ENCODE measurements around the gene NPDC1.
A peak's percentile ranks its signal among the peaks of the same experiment; 100 is the strongest.
"Not testable (repeated sequence)": the region's sequence is repeated elsewhere in the genome, so short reads cannot be mapped to it uniquely, and the experiment has no call there.

The NPDC1 gene

DNA sequence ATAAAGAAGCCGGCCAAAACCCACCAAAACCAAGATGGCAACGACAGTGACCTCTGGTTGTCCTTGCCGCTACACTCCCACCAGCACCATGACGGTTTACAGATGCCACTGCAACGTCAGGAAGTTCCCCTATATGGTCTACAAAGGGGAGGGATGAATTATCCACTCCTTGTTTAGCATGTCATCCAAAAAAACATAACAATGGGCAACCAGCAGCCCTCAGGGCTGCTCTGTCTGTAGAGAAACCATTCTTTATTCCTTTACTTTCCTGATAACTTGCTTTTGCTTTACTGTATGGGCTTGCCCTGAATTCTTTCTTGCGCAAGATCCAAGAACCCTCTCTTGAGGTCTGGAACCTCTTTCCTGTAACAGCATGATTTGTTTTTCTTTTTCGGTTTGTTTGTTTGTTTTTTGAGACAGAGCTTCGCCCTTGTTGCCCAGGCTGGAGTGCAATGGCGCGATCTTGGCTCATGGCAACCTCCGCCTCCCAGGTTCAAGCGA, 29.3 kb upstream of the NPDC1 start:
- no peak for DNase-seq (ENCODE audit: low read depth in 1 of 2, low spot score in 1 of 2)

DNA sequence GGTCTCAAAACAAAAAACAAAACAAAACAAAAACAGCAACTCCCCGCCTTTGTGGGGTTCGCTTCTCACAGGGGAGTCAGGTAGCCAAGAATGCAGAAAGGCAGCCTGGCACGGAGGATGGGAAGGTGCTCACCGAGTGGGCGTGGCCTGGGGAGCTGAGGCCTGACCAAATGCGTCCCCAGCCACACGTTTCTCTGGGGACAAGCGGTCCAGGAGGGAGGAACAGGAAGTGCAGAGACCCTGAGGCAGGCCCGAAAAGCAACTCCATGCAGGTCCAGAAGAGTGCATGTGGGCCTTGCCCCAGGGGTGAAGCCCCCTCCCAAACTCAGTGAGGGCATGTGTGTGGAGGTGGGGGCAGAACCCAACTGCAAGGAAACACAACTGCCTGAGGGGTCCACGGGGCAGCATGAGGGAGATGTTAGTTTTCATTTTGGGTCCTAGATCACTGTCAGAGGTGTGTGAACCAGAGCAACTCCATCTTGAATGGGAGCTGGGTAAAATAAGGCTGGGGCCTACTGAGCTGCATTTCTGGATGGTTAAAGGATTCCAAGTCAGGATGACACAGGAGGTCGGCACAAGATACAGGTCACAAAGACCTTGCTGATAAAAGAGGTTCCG, 28.8 kb upstream of the NPDC1 start:
- DNase-seq (ENCODE audit: low read depth in 1 of 2, low spot score in 1 of 2), result no peak

DNA sequence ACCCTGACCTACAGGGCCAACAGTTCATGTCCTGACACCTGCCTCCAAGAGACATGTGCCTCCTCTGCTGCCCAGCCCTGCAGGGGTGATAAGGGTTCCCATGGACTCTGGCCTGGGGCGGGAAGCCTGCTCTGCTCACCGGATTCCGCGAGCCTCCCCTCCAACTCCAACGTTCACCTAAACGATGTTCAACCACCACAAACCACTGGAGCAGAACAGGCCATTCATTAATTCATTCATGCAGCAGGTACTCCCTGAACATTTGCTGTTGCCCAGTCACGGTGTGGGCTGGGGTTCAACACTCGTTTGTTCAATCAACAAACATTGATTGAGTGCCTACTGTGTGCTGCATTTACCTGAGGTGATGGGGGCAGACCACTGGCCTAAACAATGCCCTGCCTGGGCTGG, 28.0 kb upstream of the NPDC1 start:
- no peak for DNase-seq (ENCODE audit: low read depth in 1 of 2, low spot score in 1 of 2)

DNA sequence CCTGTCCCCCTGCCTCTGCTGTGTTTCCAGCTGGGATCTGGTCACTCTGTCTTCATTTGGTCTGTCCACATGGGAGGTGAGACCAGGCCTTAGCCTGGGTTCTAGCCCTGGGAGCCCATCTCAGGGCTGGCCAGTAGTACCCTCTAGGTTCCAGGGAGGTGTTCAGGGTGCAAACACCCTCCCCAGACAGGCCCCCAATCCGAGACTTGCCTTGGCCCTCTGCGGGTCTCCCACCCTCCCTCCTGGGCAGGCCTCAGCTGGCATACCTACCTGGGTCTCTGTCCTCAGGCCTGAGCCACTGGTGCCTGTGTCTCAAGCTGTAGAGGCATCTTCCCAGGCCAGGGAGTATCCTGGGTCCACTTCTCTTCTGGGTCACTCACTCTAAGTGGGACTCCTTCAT, 25.3 kb upstream of the NPDC1 start:
- no peak for DNase-seq (ENCODE audit: low read depth in 1 of 2, low spot score in 1 of 2)

DNA sequence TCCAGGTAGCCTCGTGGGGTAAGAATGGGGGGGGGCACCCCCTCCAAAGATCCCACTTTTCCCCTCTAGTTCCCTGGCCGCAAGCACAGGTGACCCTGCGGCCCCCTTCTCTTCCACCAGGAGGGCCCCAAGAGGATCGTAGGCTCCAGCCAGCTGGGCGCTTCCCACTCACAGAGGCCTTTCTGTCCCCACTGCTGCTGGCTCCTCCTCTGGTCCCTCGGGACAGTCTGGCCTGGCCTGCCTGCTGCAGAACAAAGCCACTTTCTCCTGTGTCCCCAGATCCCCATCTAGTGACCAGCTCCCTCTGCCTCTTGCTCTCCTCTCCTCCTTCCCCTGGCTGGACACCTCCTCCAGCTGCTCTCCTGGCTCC, 24.9 kb upstream of the NPDC1 start:
- no peak for DNase-seq (ENCODE audit: low read depth in 1 of 2, low spot score in 1 of 2)

DNA sequence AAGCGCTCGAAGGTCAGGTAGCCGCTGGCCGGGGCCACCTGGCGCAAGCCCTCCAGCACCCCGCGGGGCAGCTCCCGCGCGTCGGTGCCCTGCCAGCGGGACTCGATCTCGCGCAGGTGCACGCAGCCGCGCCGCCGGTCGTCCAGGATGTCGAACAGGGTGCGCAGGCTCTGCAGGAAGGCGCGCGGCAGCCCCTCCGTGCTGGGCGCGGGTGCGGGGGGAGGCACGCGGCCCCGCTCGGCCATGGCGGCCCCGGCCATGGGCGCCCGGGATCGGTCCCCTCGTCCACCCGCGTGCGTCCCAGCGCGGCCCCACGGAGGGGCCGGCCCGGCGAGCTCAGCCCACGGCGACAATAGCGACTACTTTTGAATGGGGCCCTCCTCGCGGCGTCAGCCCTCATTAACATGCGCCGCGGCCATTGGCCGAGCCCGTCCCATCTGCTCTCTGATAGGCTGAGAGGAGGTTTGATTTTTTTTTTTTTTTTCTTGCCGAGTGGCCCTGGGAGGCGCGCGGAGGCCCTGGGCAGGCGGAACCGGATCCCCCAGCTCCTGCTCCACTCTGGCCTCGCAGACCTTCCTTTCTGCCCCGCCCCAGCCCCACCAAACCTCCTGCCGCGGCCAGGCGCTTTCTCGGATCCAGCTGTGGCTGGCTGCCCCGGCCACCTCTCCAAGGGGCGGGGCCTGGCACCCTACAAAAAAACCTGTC, 24.4 kb upstream of the NPDC1 start, which contains the start of gene SAPCD2:
SAPCD2 (minus strand) TSS at position 357 of the 705 bp plus-strand sequence; CDS start at position 260, 97 bp downstream.
- peak; percentile 61 to 77 for DNase-seq (ENCODE audit: low read depth in 1 of 2, low spot score in 1 of 2)

DNA sequence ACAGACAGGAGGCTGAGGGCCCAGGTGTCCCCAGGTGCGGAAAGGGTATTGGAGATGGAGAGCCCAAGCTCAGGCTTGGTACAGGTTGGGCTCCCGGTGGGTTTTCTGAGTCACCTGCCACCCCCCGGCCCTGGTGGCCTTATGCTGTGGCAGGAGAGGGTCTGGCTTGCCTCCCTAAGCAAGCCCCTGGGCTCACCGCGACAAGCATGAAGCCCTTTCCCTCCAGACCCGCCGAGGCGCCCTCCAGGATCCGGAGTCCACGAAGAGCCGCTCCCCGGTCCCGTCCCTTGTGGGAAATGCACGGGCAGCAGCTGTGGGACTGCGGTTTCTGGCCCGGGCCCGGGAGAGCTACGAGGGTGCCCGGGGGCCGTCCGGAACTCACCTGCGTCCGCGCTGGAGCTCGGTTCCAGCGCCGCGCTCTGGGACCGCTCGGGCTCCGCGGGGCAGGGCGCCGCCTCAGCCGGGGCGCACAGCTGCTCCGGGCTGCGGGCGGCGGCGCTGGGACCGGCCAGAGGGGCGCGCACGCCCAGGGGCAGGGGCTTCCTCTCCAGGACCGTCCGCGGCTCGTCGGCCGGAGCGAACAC, 23.6 kb upstream of the NPDC1 start:
- DNase-seq (ENCODE audit: low read depth in 1 of 2, low spot score in 1 of 2), result no peak

DNA sequence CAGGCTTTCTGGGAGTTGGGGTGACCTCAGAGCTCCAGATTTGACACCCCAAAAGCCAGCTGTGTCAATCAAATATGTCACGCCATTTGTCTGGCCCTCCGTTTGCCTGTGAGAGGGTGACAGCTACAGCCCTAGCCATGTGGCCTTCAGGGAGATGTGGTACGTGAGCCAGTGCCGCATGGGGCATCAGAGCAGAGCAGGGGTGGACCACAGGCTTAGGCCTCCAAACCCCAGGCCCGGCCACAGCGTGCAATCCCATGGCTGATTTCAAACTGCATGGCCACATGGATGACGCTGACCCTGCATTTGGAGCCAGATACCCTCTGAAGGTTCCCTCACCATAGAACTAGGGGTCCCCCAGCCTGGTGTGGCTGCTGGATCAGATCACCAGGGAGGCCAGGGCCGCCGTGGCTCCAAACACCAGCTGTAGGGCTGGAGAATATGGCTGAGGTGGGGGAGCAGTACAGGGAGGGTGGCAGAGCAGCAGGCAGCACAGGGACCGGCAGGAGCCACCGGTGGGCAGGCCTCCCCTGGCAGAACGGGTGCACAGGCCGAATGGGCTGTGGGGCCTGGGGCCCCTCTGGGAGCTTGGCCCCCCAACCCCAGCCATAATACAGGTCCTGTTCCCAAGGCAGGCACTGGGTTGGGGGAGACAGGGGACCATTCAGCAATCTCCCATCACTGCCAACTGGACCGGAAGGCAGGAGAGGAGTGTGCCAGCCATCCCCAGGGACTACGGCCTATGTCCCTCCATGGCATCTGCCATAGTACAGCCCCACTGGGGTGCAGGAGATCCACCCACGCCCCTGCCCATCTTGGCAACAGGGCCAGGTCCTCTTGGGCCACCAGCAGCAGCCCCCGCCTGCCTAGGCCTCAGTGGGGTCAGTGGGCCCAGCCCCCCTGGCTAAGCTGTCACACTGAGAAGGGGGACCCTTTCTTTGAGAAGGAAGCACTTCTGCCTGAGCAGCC, 22.8 kb upstream of the NPDC1 start:
- no peak for DNase-seq (ENCODE audit: low read depth in 1 of 2, low spot score in 1 of 2)

DNA sequence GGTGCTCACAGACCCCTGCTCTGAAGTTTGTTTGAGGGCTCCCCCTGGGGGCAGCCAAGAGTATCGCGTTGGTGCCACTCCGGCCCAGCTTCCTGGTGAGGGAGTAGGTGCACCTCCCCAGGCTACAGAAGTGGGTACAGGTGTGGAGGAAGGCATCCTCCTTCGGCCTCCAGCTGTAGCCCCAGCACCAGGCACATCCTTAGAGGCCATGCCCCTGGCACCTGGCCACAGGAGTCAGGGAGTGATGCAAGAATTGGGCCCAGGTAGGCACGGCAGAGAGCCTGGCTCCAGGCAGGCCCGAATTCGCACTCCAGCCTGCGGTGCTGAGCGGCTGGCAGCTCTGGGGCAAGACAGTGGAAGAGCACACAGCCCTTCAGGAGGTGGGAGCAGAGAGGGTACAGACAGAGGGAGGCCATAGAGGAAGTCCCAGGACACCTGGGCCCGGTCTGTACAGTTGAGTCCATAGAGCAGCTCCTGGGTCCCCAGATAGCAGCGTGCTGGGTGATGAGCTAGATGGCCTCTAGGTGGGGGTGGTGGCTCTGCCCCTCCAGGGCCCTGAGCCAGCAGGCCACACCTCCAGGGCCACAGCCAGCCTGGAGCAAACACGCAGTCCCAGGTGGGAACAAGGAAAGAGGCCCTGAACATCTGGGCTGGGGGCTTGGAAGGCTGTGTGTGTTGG, 22.0 kb upstream of the NPDC1 start:
- peak; percentile 73 to 75 for DNase-seq (ENCODE audit: low read depth in 1 of 2, low spot score in 1 of 2)

DNA sequence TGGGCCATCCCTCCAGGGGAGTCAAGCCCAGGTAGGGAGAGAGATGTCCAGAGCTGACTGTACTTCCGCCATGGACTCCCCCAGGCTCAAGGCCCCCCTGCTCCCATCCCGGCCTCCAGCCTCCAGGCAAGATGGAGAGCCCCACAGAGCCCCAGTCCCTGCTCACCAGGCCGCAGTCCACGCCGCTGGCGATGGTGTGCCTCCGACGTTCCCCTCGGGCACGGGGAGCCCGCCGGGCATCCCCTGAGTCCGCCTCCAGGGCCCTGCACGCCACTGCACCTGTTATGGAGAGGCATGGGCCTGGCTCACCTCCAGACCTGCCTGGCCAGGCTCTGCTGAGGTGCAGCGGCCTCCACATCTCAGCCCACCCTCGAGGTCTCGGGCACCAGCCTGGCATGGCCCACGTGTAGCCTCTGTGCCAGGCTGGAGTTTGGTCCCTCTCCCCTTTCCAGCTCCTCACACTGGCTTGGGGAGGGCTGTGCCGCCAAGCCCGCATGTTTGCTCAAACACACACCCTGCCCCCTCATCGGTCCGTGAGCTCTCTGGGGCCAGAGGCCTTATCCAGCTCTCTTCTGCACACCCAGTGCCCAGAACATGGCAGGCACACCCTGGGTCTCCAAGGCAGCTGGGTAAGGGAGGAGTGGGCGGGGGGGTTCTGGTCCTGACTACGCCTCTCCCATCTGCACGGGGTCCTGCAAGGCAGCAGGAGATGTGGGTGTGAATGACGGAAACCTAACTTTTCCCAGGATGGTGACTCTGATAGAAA, 20.3 kb upstream of the NPDC1 start:
- DNase-seq (ENCODE audit: low read depth in 1 of 2, low spot score in 1 of 2), result no peak

DNA sequence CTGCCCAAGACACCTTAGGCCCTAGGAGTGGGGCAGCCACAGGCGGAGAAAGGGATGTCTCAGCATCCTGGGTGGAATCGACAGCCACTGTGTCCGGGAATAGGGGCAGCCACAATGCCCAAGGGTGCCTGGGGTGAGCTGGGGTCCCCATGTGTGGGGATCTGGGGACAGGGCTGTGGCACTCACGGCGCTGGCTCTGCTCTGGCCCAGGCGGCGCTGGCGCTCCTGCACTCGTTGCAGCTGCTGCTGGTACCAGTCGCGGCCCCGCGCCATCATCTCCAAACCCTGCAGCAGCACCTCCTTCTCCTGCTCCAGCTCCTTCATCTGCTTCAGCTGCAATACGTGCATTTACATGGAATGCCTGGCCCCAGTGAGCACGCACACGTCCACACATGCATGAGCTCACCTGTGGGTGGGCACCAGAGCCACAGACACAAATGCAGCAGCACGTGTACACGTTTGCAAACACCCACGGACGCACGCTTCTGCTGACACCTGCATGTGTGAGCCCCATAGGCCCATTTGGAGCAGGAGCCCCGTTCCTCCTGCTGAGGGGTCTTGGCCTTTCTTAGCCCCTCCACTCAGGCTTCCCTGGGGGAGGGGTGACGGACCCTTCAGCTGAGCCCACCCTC, 19.5 kb upstream of the NPDC1 start:
- no peak for DNase-seq (ENCODE audit: low read depth in 1 of 2, low spot score in 1 of 2)

DNA sequence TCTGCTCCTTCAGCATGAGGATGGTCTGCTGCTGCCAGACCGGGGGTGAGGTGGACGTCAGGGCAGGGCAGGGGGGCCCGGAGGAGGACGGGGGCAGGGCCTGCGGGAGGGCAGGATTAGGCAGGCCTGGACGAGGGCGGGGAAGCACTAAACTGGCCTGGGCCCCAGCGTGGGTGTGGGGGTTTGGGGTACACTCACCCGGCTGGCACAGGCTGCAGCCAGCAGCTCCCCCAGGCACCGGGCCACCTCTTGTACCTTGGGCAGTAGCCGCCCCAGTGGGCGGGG, 18.8 kb upstream of the NPDC1 start:
- DNase-seq (ENCODE audit: low read depth in 1 of 2, low spot score in 1 of 2), result no peak

DNA sequence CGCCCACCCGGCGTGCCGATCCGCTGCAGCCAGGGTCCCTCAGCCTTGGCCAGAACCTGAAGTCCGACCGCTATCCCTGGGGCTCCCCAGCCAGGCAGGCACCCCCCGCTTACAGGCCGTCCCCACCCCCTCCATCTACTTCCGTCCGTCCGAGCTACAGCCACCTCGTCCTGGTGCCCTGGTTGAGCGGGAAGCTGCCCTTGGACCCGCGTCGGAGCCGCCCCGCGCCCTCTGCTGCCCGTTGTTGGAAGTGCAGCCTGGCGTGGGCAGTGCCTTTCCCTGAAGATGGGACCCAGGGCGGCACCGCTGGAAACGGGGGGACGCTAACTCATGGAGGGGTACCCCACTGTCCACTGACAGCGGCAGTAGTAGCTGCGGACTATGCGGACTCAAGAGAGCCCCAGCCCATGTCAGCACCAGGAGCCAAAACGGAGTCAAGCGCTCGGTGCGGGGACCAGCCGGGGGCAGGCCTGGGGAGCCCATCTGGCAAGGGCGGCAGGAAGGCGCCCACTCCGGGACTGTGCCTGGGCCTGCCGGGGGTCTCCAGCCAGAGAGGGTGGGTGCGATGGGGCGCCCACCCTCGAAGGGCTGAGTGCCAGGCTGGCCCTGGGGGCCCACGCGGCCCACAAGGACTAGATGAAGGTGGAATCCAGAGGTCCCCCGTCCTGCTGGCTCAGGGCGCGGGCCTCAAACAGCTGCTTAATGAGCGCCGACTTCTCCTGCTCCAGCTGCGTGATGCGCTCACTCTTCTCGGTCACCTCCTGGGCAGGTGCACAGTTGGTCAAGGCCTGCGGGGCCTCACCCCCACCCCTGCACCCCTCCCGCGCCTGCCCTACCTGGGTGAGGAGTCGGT, 18.3 kb upstream of the NPDC1 start:
- peak; percentile 44 to 47 for DNase-seq (ENCODE audit: low read depth in 1 of 2, low spot score in 1 of 2)

DNA sequence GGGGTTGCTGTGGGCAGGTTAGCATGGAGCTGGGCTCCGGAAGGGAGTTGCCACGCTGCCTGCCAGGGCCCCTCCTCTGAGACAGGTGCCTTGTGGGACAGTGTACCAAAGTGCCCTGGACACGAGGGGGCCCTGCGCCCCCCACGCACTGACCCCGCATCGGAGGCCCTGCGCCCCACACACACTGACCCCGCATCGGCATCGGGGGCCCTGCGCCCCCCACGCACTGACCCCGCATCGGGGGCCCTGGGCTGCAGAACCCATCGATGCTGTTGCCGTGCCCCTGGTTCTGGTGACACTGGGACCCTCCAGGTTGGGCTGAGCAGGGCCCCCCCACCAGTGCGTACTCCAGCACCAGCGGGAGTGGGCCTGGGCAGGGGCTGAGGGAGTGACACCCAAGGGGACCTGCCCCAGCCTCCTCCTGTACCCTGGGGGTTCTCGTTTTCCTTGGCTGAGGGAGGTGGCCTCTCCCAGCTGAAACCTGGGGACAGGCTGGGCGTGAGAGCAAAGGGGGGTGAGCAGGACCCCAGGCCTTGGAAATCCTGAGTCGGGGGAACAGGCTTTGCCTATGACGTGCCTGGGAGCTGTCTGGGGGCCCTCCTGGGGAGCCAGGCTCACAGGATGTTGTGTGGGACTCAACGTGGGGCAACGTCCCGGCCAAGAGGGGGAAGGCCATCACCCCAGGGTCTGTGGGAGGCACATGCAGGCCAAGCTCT, 17.5 kb upstream of the NPDC1 start:
- DNase-seq (ENCODE audit: low read depth in 1 of 2, low spot score in 1 of 2), result no peak

DNA sequence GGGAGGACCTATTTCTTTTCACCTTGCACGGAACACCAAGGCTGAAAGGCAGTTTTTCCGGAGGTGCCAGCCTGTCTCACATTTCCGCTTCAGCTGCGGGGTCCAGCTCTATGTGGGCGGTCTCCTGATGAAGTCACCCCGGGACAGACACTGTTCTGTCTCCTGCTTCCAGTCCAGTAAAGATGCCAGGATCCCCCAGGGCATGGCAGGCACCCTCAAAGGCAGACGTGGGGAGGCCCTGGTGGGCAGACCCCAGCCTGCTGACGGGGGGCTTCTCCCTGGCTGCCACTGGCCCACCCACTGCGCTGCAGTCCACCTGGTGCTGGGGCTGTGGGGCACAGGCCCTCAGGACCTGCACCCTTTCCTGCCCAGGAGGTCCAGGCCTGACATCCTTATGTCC, 16.8 kb upstream of the NPDC1 start:
- DNase-seq (ENCODE audit: low read depth in 1 of 2, low spot score in 1 of 2), result not testable (repeated sequence)

DNA sequence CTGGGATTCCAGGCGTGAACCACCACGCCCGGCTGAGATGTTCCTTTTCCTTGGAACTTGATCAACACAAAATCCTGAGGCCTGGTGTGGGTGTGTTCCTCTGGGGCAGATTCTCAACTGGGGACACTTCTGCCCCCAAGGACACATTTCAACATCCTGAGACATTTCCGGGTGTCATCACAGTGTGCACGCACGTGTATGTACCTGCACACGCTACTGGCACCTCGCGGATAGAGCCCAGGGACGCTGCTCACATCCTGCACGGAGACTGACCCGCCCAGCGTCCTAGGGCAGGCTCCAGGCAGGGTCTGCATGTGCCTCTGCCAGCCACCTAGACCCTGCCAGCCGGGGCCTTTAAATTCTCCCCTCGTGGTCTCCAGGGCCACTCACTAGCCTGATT, 16.4 kb upstream of the NPDC1 start:
- no peak for DNase-seq (ENCODE audit: low read depth in 1 of 2, low spot score in 1 of 2)

DNA sequence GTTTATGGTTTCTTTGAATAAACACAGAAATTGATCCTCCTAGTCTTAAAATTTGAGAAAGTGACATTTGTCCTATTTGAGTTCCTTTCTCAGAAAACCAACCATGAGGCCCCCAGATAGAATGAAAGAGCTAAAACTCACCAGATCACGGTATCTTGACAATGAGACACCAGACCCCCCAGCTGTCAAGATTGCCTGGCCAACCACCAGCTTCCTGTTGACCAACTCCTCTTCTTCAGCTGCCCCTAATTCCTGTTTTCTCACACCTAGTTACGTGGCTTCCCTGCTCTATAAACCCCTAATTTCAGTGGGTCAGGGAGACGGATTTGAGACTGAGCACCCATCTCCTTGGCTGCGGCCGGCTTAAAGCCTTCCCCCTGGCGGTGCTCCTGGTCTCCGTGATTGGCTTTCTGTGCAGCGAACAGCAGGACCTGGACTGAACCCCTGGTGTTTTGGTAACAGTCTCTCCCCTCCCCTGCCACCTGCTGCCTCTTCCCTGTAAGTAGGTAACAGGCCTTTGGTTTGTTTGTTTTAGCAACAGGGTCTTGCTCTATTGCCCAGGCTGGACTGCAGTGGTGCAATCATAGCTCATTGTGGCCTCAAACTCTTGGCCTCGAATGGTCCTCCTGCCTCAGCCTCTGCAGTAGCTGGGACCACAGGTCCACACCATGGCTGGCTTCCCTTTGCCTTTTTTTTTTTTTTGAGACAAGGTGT, 12.7 kb upstream of the NPDC1 start:
- no peak for DNase-seq (ENCODE audit: low read depth in 1 of 2, low spot score in 1 of 2)

DNA sequence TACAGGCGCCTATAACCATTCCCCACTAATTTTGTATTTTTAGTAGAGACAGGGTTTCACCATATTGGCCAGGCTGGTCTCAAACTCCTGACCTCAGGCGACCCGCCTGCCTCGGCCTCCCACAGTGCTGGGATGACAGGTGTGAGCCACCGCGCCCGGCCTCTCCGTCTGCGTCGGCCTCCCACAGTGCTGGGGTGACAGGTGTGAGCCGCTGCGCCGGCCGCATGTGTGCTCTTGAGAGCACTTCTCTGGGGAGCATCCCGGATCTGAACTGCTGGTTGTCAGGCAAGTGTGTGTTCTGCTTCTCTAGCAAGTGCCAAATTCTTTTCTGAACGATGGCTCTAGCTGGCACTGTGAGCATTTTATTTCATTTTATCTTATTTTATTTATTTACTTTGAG, 11.6 kb upstream of the NPDC1 start:
- no peak for DNase-seq (ENCODE audit: low read depth in 1 of 2, low spot score in 1 of 2)
